ENCODE data around the gene SPATS2. TPM values are rescaled to one million over a fixed set of nuclear protein-coding genes. Genes with fewer than 3 reads are reported as not detected.

Gene SPATS2
- total RNA-seq, 4 donors from 2014 or later, result 10.5 to 39.3 (median 21.0) TPM

GRCh38 chr12:49357103-49357678, 10.1 kb upstream of the SPATS2 start:
- WGBS, 2 donors (ENCODE audit: low coverage in 1 of 2), result 13 to 19% methylated on average over 3 of the region's 3 CpGs
- intact Hi-C loops (cut with DNase I; ENCODE audit: low total_unique reads), result loop anchor here (5.0 kb wide), 1 partner anchor 150 kb away; no protein-coding TSS in a partner anchor
- Histone ChIP-seq H3K27me3 (peaks cover 6% of the 10 kb centered on the region), H3K27ac (no peak overlapping the region), H3K4me3 (no peak overlapping the region), H3K36me3 (no peaks in the 10 kb centered on the region), H3K9me3 (no peaks in the 10 kb centered on the region), H3K4me1 (peaks cover 0 to 17% (median 0%) of the 10 kb centered on the region in 4 donors)
- TF ChIP-seq CTCF (IDR thresholded peaks at IDR 0.05), result peak; percentile 32 to 48 (median 37)
- TF ChIP-seq EP300 (IDR thresholded peaks at IDR 0.05; ENCODE audit: low read depth), result no peak
- in situ Hi-C loops (cut with MboI; ENCODE audit: low pct_ligation_motif_present in 1 of 4, low pct_unique_long_range_greater_than_20kb in 1 of 4, low sequenced_read_pairs in 3 of 4), result no loop called here
- DNase-seq, result no peak

GRCh38 chr12:49358483-49359141, 8.7 kb upstream of the SPATS2 start:
- intact Hi-C loops (cut with DNase I; ENCODE audit: low total_unique reads), result loop anchor here (5.0 kb wide), 1 partner anchor 149 kb away; no protein-coding TSS in a partner anchor
- WGBS, 2 donors (ENCODE audit: low coverage in 1 of 2), result 14 to 18% methylated on average over 4 to 7 of the region's 7 CpGs
- peak; percentile 56 for DNase-seq

GRCh38 chr12:49359671-49360070, 7.6 kb upstream of the SPATS2 start:
- no peak overlapping the region for H3K4me3 ChIP-seq
- TF ChIP-seq CTCF (IDR thresholded peaks at IDR 0.05), result no peak
- TF ChIP-seq EP300 (IDR thresholded peaks at IDR 0.05; ENCODE audit: low read depth), result no peak
- TF ChIP-seq POLR2A (IDR thresholded peaks at IDR 0.05), result no peak
- TF ChIP-seq POLR2AphosphoS5 (IDR thresholded peaks at IDR 0.05), result no peak
- H3K27me3 ChIP-seq, result no peaks in the 10 kb centered on the region
- intact Hi-C loops (cut with DNase I; ENCODE audit: low total_unique reads), result loop anchor here (5.0 kb wide), 1 partner anchor 148 kb away; no protein-coding TSS in a partner anchor
- 83 to 90% methylated on average over 2 to 7 of the region's 7 CpGs for WGBS, 2 donors (ENCODE audit: low coverage in 1 of 2)
- no peak overlapping the region for H3K27ac ChIP-seq
- peaks cover 0 to 17% (median 0%) of the 10 kb centered on the region in 4 donors for H3K4me1 ChIP-seq
- H3K9me3 ChIP-seq, result no peaks in the 10 kb centered on the region
- DNase-seq, result no peak
- in situ Hi-C loops (cut with MboI; ENCODE audit: low pct_ligation_motif_present in 1 of 4, low pct_unique_long_range_greater_than_20kb in 1 of 4, low sequenced_read_pairs in 3 of 4), result loop anchor here in 2 of 4 donors (5.0 kb wide), 1 partner anchor 158 kb away; no protein-coding TSS in a partner anchor
- H3K36me3 ChIP-seq, result no peaks in the 10 kb centered on the region

More at GRCh38 chr12:49358483-49359141, 8.7 kb upstream of the SPATS2 start:
- H3K27ac ChIP-seq, result no peak overlapping the region
- H3K36me3 ChIP-seq, result no peaks in the 10 kb centered on the region
- peaks cover 2% of the 10 kb centered on the region for H3K27me3 ChIP-seq
- no peak overlapping the region for H3K4me3 ChIP-seq
- TF ChIP-seq CTCF (IDR thresholded peaks at IDR 0.05) (peak; percentile 69 to 83 (median 73)), POLR2A (IDR thresholded peaks at IDR 0.05) (no peak)
- in situ Hi-C loops (cut with MboI; ENCODE audit: low pct_ligation_motif_present in 1 of 4, low pct_unique_long_range_greater_than_20kb in 1 of 4, low sequenced_read_pairs in 3 of 4), result no loop called here
- peaks cover 0 to 17% (median 0%) of the 10 kb centered on the region in 4 donors for H3K4me1 ChIP-seq
- no peaks in the 10 kb centered on the region for H3K9me3 ChIP-seq

- no peaks in the 10 kb centered on the region for H3K9me3 ChIP-seq
- TF ChIP-seq EP300 (IDR thresholded peaks at IDR 0.05; ENCODE audit: low read depth) (no peak), POLR2AphosphoS5 (IDR thresholded peaks at IDR 0.05) (no peak), CTCF (IDR thresholded peaks at IDR 0.05) (no peak), POLR2A (IDR thresholded peaks at IDR 0.05) (no peak)
- H3K36me3 ChIP-seq, result no peaks in the 10 kb centered on the region
- in situ Hi-C loops (cut with MboI; ENCODE audit: low pct_ligation_motif_present in 1 of 4, low pct_unique_long_range_greater_than_20kb in 1 of 4, low sequenced_read_pairs in 3 of 4), result loop anchor here in 2 of 4 donors (5.0 kb wide), 1 partner anchor 155 kb away; no protein-coding TSS in a partner anchor
- H3K4me3 ChIP-seq, result no peak overlapping the region
- 89% methylated on average over 1 of the region's 1 CpG; no CpG with 5 or more reads in 1 of the 2 donors for WGBS, 2 donors (ENCODE audit: low coverage in 1 of 2)
- intact Hi-C loops (cut with DNase I; ENCODE audit: low total_unique reads), result no loop called here
- no peak overlapping the region for H3K27ac ChIP-seq
- H3K27me3 ChIP-seq, result no peaks in the 10 kb centered on the region
- H3K4me1 ChIP-seq, result peaks cover 4 to 23% (median 8%) of the 10 kb centered on the region in 4 donors
- DNase-seq, result no peak
Measured at GRCh38 chr12:49362077-49362476, 5.2 kb upstream of the SPATS2 start.

Measured in transverse colon (tissue), 4 donors.